Measurements from ENCODE around the gene HHAT. TPM values are rescaled to one million over a fixed set of nuclear protein-coding genes. Genes with fewer than 3 reads are reported as not detected.

The HHAT gene
- total and polyA plus RNA-seq, 8 donors: under 0.01 to 5.8 (median 1.6) TPM

DNA sequence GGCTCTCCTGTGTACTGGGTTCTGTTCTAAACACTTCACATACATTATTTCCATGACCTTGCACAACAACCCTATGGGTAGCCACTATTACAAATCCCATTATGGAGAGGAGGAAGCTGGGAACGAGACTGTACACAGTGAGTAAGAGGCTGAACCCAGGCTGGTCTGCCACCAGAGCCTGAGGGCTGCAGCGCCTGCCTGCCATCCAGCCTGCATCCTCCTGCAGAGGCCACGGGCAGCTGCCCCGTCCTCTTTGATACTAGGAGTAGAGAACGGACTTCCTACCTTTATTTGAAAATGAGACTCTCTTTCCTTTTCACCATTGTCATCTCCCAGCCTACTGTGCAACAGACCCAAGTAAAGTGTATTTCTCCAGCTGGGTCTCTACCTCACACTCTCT is 370.0 kb downstream of the HHAT start:
- intact Hi-C loops (cut with DNase I; ENCODE audit: low total_unique reads): no loop called here
- DNase-seq: no peak
- Histone ChIP-seq H3K4me3 (no peak overlapping the region), H3K36me3 (no peaks in the 10 kb centered on the region), H3K9me3 (no peaks in the 10 kb centered on the region), H3K4me1 (peaks cover 0 to 7% (median 3%) of the 10 kb centered on the region in 4 donors), H3K27me3 (no peaks in the 10 kb centered on the region), H3K27ac (no peak overlapping the region)
- TF ChIP-seq POLR2AphosphoS5 (IDR thresholded peaks at IDR 0.05) (no peak), POLR2A (IDR thresholded peaks at IDR 0.05) (no peak)
- 83 to 95% (median 94%) methylated on average over 5 of the region's 5 CpGs for WGBS, 5 donors

DNA sequence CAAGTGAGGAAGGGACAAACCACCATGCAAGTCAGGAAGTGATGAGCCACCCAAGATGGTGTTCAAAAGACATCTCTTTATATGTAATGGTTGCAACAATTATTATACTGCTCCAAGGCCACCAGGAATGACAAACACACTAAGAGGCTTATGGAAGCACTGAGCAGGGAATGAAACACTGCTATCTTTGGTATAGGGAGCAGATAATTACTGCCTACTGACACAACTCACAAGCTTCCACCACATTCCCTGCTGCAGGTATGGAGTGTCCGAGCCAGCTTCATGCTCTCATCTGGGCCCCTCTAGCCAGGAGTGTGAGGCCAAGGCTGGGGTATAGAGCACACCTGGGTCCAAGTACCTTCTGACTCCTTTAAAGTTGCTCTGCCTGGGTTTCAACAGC is 371.4 kb downstream of the HHAT start:
- intact Hi-C loops (cut with DNase I; ENCODE audit: low total_unique reads): no loop called here
- Histone ChIP-seq H3K27me3 (no peaks in the 10 kb centered on the region), H3K9me3 (no peaks in the 10 kb centered on the region), H3K4me3 (no peak overlapping the region), H3K36me3 (no peaks in the 10 kb centered on the region), H3K4me1 (peaks cover 0 to 7% (median 3%) of the 10 kb centered on the region in 4 donors), H3K27ac (no peak overlapping the region)
- DNase-seq: no peak
- WGBS, 5 donors: 63 to 80% (median 74%) methylated on average over 1 of the region's 1 CpG
- TF ChIP-seq POLR2AphosphoS5 (IDR thresholded peaks at IDR 0.05) (no peak), EP300 (IDR thresholded peaks at IDR 0.05) (no peak), POLR2A (IDR thresholded peaks at IDR 0.05) (no peak)
- TF ChIP-seq, protein P1, sequence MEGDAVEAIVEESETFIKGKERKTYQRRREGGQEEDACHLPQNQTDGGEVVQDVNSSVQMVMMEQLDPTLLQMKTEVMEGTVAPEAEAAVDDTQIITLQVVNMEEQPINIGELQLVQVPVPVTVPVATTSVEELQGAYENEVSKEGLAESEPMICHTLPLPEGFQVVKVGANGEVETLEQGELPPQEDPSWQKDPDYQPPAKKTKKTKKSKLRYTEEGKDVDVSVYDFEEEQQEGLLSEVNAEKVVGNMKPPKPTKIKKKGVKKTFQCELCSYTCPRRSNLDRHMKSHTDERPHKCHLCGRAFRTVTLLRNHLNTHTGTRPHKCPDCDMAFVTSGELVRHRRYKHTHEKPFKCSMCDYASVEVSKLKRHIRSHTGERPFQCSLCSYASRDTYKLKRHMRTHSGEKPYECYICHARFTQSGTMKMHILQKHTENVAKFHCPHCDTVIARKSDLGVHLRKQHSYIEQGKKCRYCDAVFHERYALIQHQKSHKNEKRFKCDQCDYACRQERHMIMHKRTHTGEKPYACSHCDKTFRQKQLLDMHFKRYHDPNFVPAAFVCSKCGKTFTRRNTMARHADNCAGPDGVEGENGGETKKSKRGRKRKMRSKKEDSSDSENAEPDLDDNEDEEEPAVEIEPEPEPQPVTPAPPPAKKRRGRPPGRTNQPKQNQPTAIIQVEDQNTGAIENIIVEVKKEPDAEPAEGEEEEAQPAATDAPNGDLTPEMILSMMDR (IDR thresholded peaks at IDR 0.05): no peak

DNA sequence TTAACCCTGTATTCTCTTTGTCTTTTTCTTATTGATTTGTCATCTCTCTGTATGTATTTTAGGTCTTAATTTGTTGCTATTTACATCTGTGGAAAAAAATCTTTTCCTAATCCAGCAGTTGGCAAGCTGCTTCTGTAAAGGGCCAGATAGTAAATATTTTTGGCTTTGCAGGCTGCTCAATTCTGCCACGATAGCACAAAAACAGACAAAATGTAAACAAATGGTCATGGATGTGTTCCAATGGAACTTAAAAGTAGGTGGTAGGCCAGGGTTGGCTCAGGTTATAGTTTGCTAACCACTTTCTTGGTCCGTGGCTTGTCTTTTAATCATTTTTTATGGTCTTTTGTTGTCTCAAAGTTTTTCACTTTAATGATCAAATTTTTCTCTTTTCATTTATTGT is 371.8 kb downstream of the HHAT start:
- Histone ChIP-seq H3K9me3 (no peaks in the 10 kb centered on the region), H3K4me1 (peaks cover 0 to 7% (median 3%) of the 10 kb centered on the region in 4 donors), H3K27ac (no peak overlapping the region), H3K36me3 (no peaks in the 10 kb centered on the region), H3K4me3 (no peak overlapping the region), H3K27me3 (no peaks in the 10 kb centered on the region)
- intact Hi-C loops (cut with DNase I; ENCODE audit: low total_unique reads): no loop called here
- WGBS, 5 donors: 16 to 38% (median 24%) methylated on average over 2 of the region's 2 CpGs
- no peak for TF ChIP-seq POLR2AphosphoS5 (IDR thresholded peaks at IDR 0.05)
- no peak for TF ChIP-seq POLR2A (IDR thresholded peaks at IDR 0.05)
- no peak for TF ChIP-seq EP300 (IDR thresholded peaks at IDR 0.05)
- TF ChIP-seq, protein P1 (IDR thresholded peaks at IDR 0.05): no peak
- DNase-seq: no peak

DNA sequence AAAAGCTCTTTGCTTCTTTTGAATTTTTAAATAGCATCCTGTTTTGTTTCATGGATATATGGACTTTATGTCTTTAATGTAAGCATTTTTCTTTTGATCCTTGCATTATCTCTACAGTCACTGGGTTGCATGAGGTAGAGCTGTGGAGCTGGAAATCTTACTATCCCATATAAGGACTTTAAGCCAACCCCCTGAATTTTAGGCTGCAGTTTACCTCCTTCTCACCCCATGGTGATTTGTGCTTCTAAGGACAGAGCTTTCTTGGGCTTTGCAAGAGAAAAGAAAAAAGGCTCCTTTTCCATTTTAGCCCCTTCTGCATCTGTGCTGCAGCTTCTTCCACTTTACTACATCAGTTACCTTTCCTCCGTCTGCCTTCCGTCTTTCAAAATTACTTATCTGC is 373.8 kb downstream of the HHAT start:
- TF ChIP-seq EP300 (IDR thresholded peaks at IDR 0.05): no peak
- no peak for TF ChIP-seq POLR2AphosphoS5 (IDR thresholded peaks at IDR 0.05)
- TF ChIP-seq, protein P1 (IDR thresholded peaks at IDR 0.05): no peak
- TF ChIP-seq POLR2A (IDR thresholded peaks at IDR 0.05): no peak
- no peak for DNase-seq
- 95 to 99% (median 99%) methylated on average over 2 of the region's 2 CpGs for WGBS, 5 donors
- no peaks in the 10 kb centered on the region for H3K36me3 ChIP-seq
- no peak overlapping the region for H3K27ac ChIP-seq
- H3K4me1 ChIP-seq: peaks cover 0 to 7% (median 3%) of the 10 kb centered on the region in 4 donors
- intact Hi-C loops (cut with DNase I; ENCODE audit: low total_unique reads): no loop called here
- no peak overlapping the region for H3K4me3 ChIP-seq
- no peaks in the 10 kb centered on the region for H3K9me3 ChIP-seq
- no peaks in the 10 kb centered on the region for H3K27me3 ChIP-seq

DNA sequence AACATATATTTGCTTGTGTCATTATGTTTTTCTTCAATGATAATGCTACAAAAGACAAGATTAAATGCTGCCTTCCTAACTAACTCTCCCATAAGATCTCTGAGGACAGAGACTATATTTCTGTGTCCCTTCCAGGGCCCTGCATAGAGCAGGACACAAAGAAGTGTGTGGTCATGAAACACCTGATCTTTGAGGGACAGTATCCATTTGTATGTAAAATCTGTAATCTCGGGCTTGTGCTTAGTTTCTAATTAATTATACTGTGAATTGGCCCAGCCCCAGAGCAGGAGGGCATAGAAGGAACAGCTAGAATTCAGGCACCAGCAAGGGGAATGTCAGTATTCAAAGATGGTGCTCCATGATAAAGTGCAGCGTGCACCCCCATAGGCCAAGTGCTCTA is 374.9 kb downstream of the HHAT start:
- Histone ChIP-seq H3K36me3 (no peaks in the 10 kb centered on the region), H3K4me1 (peaks cover 0 to 7% (median 3%) of the 10 kb centered on the region in 4 donors), H3K27me3 (no peaks in the 10 kb centered on the region), H3K9me3 (no peaks in the 10 kb centered on the region), H3K4me3 (no peak overlapping the region), H3K27ac (no peak overlapping the region)
- 75 to 88% (median 82%) methylated on average over 2 of the region's 2 CpGs for WGBS, 5 donors
- intact Hi-C loops (cut with DNase I; ENCODE audit: low total_unique reads): no loop called here
- no peak for DNase-seq
- TF ChIP-seq POLR2A (IDR thresholded peaks at IDR 0.05): no peak
- TF ChIP-seq, protein P1 (IDR thresholded peaks at IDR 0.05): no peak
- no peak for TF ChIP-seq POLR2AphosphoS5 (IDR thresholded peaks at IDR 0.05)
- TF ChIP-seq EP300 (IDR thresholded peaks at IDR 0.05): no peak

Measured in stomach (tissue), 9 donors.